ENCODE data around the gene COX19.
"Not testable (repeated sequence)": the region's sequence is repeated elsewhere in the genome, so short reads cannot be mapped to it uniquely, and the experiment has no call there.

COX19 gene

GRCh38 chr7:976901-977325 lies 1.6 kb upstream of the COX19 start:
- no peak for DNase-seq

- no peak for DNase-seq
Observed at GRCh38 chr7:975702-976473, 539 bp upstream of the COX19 start.

GRCh38 chr7:974172-974571 lies 1.2 kb downstream of the COX19 start:
- DNase-seq: no peak

GRCh38 chr7:973312-973711 lies 2.0 kb downstream of the COX19 start:
- DNase-seq: no peak

GRCh38 chr7:972676-973309 lies 2.6 kb downstream of the COX19 start:
- DNase-seq: no peak

GRCh38 chr7:972110-972509 lies 3.2 kb downstream of the COX19 start:
- DNase-seq: no peak

GRCh38 chr7:970744-971143 lies 4.6 kb downstream of the COX19 start:
- no peak for DNase-seq

GRCh38 chr7:969403-969802 lies 5.9 kb downstream of the COX19 start:
- no peak for DNase-seq

GRCh38 chr7:968205-969105 lies 6.9 kb downstream of the COX19 start:
- DNase-seq: no peak

GRCh38 chr7:967361-968082 lies 7.8 kb downstream of the COX19 start:
- DNase-seq: no peak

- DNase-seq: no peak
Observed at GRCh38 chr7:966291-967069, 8.9 kb downstream of the COX19 start.

- no peak for DNase-seq
Observed at GRCh38 chr7:964401-965231, 10.7 kb downstream of the COX19 start.

- no peak for DNase-seq
Observed at GRCh38 chr7:963236-964078, 11.9 kb downstream of the COX19 start.

- DNase-seq: no peak
Observed at GRCh38 chr7:962401-963081, 12.8 kb downstream of the COX19 start.

- DNase-seq: no peak
Observed at GRCh38 chr7:961546-962400, 13.6 kb downstream of the COX19 start.

- not testable (repeated sequence) for DNase-seq
Observed at GRCh38 chr7:960972-961371, 14.4 kb downstream of the COX19 start.

GRCh38 chr7:960269-960871 lies 15.0 kb downstream of the COX19 start:
- no peak for DNase-seq

GRCh38 chr7:959740-960139 lies 15.6 kb downstream of the COX19 start:
- not testable (repeated sequence) for DNase-seq
